GM21723 (cell line): ENCODE results near the gene TM7SF3.

Experiments used
- ATAC-seq: cut with Tn5 transposase; IDR thresholded peaks from one replicate; pipeline ENCODE4 v1.9.1; 2021; ENCODE audit warnings: mild to moderate bottlenecking, moderate library complexity; ENCODE audit not compliant: unreplicated experiment

The TM7SF3 gene

DNA sequence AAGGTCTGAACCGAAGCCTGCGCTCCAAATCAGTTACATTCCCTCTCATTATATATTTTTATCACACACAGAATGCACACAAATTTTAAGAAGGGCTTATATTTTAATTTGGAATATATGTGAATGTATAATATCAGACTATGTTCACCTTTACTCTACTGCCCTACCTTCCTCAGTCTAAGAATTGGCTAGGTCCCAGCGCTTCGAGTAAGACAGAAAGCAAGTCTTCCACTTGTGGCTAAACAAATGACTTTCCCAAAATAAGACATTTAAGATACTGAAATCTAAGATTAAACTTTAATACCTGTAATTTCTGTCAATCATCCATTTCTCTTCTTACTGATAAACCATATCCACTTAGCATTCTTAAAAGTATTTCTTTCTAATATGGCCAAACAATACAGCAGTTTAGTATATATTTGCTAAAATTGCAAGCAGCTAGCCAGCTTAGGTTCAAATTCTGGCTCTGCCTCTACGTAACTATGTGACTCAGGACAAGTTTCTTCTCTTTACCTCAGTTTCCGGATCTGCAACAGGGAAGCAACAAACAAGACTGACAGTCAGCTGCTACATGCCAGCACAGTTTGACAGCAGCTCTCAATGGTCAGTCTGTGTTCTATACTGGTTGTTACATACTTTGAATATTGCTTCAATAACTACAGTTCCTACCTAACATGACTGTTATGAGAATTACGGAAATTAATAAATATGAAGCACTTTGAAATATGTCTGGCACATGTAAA, 78.4 kb downstream of the TM7SF3 start:
- ATAC-seq: no peak

DNA sequence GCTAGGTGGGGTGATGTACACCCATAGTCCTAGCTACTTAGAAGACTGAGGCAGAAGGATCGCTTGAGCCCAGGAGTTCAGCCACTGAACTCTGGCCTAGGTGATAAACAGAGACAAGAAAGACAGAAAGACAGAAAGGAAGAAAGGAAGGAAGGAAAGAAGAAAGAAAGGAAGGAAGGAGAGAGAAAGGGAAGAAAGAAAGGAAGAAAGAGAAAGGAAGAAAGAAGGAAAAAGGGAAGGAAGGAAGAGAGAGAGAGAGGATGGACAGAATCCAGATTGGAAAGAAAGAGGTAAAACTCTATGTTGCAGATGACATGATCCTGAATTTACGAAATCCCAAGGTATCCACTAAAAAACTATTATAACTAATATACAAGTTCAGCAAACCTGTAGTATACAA, 84.6 kb downstream of the TM7SF3 start:
- ATAC-seq: no peak

DNA sequence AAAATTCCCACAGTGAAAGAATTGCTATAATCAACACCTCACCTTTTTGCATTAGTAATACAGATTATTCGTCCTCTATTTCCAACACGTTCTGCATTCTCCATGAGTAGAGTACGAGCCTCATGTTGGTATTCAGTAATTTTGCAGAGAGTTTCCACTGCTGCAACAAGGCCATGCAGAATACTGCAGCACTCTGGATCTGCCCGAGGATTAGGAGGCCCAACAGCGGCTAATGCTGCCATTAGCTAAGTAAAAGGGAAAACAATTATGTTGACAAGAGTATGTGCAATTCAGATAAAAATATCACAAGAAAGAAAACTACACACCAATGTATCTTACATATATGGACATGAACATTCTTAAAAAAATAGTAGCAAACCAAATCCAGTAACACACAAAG, 85.5 kb downstream of the TM7SF3 start:
- ATAC-seq: no peak
